GM19463 (cell line): ENCODE measurements around the gene TIMM9.
"Not testable (repeated sequence)": the region's sequence is repeated elsewhere in the genome, so short reads cannot be mapped to it uniquely, and the experiment has no call there.

Experiments
- ATAC-seq: cut with Tn5 transposase; IDR thresholded peaks from one replicate; pipeline ENCODE4 v1.9.1; 2021; ENCODE audit warnings: mild to moderate bottlenecking, moderate library complexity; ENCODE audit not compliant: unreplicated experiment

The TIMM9 gene

GRCh38 chr14:58427281-58428117, at the start of gene TIMM9, which contains the start of gene KIAA0586:
TIMM9 (minus strand) TSS chr14:58427531; CDS start chr14:58411945, 15,586 bp downstream.
KIAA0586 (plus strand) TSS chr14:58427719; CDS start chr14:58428265, 546 bp downstream.
- ATAC-seq: peak; percentile 89

GRCh38 chr14:58476320-58476719, 49.0 kb upstream of the TIMM9 start:
- no peak for ATAC-seq

GRCh38 chr14:58469309-58469708, 42.0 kb upstream of the TIMM9 start:
- ATAC-seq: no peak

GRCh38 chr14:58467575-58467974, 40.2 kb upstream of the TIMM9 start:
- no peak for ATAC-seq

- ATAC-seq: no peak
These were observed 39.1 kb upstream of the TIMM9 start for GRCh38 chr14:58466459-58466858.

GRCh38 chr14:58465421-58465820, 38.1 kb upstream of the TIMM9 start:
- ATAC-seq: no peak

GRCh38 chr14:58464652-58465051, 37.3 kb upstream of the TIMM9 start:
- no peak for ATAC-seq

GRCh38 chr14:58463147-58463546, 35.8 kb upstream of the TIMM9 start:
- no peak for ATAC-seq

GRCh38 chr14:58460772-58461171, 33.4 kb upstream of the TIMM9 start:
- ATAC-seq: no peak

- ATAC-seq: no peak
These were observed 28.4 kb upstream of the TIMM9 start for GRCh38 chr14:58455593-58456265.

- ATAC-seq: no peak
These were observed 17.3 kb upstream of the TIMM9 start for GRCh38 chr14:58444627-58445026.

GRCh38 chr14:58439476-58439875, 12.1 kb upstream of the TIMM9 start:
- no peak for ATAC-seq

- no peak for ATAC-seq
These were observed 2.8 kb upstream of the TIMM9 start for GRCh38 chr14:58430156-58430555.

GRCh38 chr14:58428118-58428683, 870 bp upstream of the TIMM9 start:
- ATAC-seq: no peak

GRCh38 chr14:58426670-58427280, 556 bp downstream of the TIMM9 start:
- peak; percentile 40 for ATAC-seq

- not testable (repeated sequence) for ATAC-seq
These were observed 10.4 kb downstream of the TIMM9 start for GRCh38 chr14:58416934-58417333.

- ATAC-seq: no peak
These were observed 11.4 kb downstream of the TIMM9 start for GRCh38 chr14:58415636-58416547.

- ATAC-seq: no peak
These were observed 12.5 kb downstream of the TIMM9 start for GRCh38 chr14:58414845-58415244.

- ATAC-seq: no peak
These were observed 18.6 kb downstream of the TIMM9 start for GRCh38 chr14:58408681-58409215.

- ATAC-seq: no peak
These were observed 25.7 kb downstream of the TIMM9 start for GRCh38 chr14:58401587-58401986.
